ENCODE data around the gene CLDN7. TPM values are rescaled to one million over a fixed set of nuclear protein-coding genes. Genes with fewer than 3 reads are reported as not detected.
"Not testable (repeated sequence)": the region's sequence is repeated elsewhere in the genome, so short reads cannot be mapped to it uniquely, and the experiment has no call there.

CLDN7 gene
- total RNA-seq, 2 donors from 2014 or later = 142 to 149 TPM

DNA sequence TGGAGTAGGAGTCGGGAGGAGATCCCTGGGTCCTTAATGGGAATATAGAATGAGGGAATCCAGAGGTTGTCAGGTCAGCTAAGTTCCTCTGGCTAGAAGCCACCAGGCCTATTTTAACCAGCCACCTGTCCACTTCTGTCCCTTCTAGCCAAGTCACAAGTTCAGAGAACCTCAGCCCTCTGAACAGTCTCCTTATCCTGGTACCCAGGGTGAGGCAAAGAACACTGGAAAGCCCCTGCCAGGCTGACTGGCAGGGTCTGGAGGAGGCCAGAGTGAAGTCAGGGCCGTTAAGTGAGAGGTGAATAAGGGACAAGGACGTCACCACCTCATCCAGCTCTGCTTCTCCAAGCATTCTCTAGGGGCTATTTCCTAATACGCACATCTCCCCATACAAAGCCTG, 13.5 kb downstream of the CLDN7 start:
- peak overlapping the region; percentile 94 for H3K4me3 ChIP-seq (ENCODE audit: low read length)
- Mint-ChIP-seq H3K27me3 (ENCODE audit: insufficient read depth) (no peaks in the 10 kb centered on the region), H3K4me1 (peaks cover 25% of the 10 kb centered on the region), H3K27ac (peak overlapping the region; percentile 81), H3K4me3 (no peak overlapping the region), H3K36me3 (ENCODE audit: low read depth) (peaks cover 25% of the 10 kb centered on the region), H3K9me3 (no peaks in the 10 kb centered on the region)
- H3K9me3 ChIP-seq (ENCODE audit: control insufficient read depth, low read length) = no peaks in the 10 kb centered on the region
- 90 to 98% methylated on average over 2 to 4 of the region's 4 CpGs for WGBS, 2 experiments (ENCODE audit: insufficient coverage in 1 of 2, insufficient read length in 1 of 2)
- DNase-seq = no peak
- no peak overlapping the region for H3K9ac ChIP-seq (ENCODE audit: extremely low read depth, low read length, poor library complexity, severe bottlenecking)
- H3K27me3 ChIP-seq (ENCODE audit: control insufficient read depth, insufficient read depth, low read length, poor library complexity, severe bottlenecking) = no peaks in the 10 kb centered on the region
- TF ChIP-seq, protein P1, sequence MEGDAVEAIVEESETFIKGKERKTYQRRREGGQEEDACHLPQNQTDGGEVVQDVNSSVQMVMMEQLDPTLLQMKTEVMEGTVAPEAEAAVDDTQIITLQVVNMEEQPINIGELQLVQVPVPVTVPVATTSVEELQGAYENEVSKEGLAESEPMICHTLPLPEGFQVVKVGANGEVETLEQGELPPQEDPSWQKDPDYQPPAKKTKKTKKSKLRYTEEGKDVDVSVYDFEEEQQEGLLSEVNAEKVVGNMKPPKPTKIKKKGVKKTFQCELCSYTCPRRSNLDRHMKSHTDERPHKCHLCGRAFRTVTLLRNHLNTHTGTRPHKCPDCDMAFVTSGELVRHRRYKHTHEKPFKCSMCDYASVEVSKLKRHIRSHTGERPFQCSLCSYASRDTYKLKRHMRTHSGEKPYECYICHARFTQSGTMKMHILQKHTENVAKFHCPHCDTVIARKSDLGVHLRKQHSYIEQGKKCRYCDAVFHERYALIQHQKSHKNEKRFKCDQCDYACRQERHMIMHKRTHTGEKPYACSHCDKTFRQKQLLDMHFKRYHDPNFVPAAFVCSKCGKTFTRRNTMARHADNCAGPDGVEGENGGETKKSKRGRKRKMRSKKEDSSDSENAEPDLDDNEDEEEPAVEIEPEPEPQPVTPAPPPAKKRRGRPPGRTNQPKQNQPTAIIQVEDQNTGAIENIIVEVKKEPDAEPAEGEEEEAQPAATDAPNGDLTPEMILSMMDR (conservative IDR thresholded peaks at IDR 0.05) = no peak
- H3K27ac ChIP-seq (ENCODE audit: low read depth, low read length) = no peak overlapping the region
- H3K36me3 ChIP-seq (ENCODE audit: control insufficient read depth, insufficient read depth, low read length) = peaks cover 29% of the 10 kb centered on the region
- H3K4me1 ChIP-seq (ENCODE audit: control insufficient read depth, insufficient read depth, low read length) = no peaks in the 10 kb centered on the region

DNA sequence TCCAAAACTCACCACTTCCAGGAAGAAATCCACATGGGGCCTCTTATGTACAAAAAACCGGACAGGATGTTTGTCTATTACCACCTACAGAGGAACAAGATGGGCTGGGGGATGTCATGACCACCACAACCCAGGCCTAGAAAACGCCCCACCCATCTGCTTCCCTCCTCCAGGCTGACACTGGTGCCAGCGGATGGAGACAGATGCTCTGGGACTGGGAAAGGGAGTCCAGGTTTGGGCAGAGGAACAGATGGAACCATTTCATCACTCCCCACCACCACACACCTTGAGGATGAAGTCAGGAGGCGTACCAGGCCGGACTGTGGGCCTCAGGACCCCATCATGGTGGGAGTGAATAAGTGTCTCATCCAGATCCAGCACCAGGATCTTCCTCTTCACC, 15.5 kb downstream of the CLDN7 start:
- Histone ChIP-seq H3K9me3 (ENCODE audit: control insufficient read depth, low read length) (no peaks in the 10 kb centered on the region), H3K27ac (ENCODE audit: low read depth, low read length) (no peak overlapping the region), H3K4me1 (ENCODE audit: control insufficient read depth, insufficient read depth, low read length) (no peaks in the 10 kb centered on the region), H3K4me3 (ENCODE audit: low read length) (no peak overlapping the region), H3K36me3 (ENCODE audit: control insufficient read depth, insufficient read depth, low read length) (peaks cover 28% of the 10 kb centered on the region), H3K27me3 (ENCODE audit: control insufficient read depth, insufficient read depth, low read length, poor library complexity, severe bottlenecking) (no peaks in the 10 kb centered on the region), H3K9ac (ENCODE audit: extremely low read depth, low read length, poor library complexity, severe bottlenecking) (no peak overlapping the region)
- TF ChIP-seq, protein P1 (conservative IDR thresholded peaks at IDR 0.05) = no peak
- DNase-seq = no peak
- no peaks in the 10 kb centered on the region for H3K9me3 Mint-ChIP-seq
- H3K4me3 Mint-ChIP-seq = no peak overlapping the region
- peaks cover 22% of the 10 kb centered on the region for H3K4me1 Mint-ChIP-seq
- no peaks in the 10 kb centered on the region for H3K27me3 Mint-ChIP-seq (ENCODE audit: insufficient read depth)
- peak overlapping the region; percentile 68 for H3K27ac Mint-ChIP-seq
- H3K36me3 Mint-ChIP-seq (ENCODE audit: low read depth) = peaks cover 26% of the 10 kb centered on the region
- 93 to 100% methylated on average over 1 to 5 of the region's 5 CpGs for WGBS, 2 experiments (ENCODE audit: insufficient coverage in 1 of 2, insufficient read length in 1 of 2)

DNA sequence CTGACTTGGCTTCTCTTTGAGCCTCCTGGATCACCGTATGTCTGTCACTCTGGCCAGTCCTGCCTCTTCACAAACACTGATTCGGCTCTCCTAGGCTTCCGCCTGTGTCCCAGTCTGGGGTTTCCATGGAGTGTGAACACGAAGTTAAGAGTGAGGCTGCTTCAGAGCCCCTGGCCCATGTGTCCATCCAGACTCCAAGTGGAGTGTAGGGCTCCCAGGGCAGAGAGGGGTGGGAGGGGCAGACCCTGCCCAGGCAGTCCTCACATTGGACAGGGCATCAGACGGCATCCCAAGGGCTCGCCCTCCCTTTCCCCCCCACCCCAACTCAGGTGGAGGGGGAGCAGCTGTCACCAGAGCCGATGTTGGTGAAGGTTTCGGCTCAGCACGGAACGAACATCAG, 18.4 kb downstream of the CLDN7 start:
- WGBS, 2 experiments (ENCODE audit: insufficient coverage in 1 of 2, insufficient read length in 1 of 2) = 92 to 95% methylated on average over 2 to 10 of the region's 10 CpGs
- peak; percentile 52 for DNase-seq
- H3K27ac Mint-ChIP-seq; H3K4me1 ChIP-seq (ENCODE audit: control insufficient read depth, insufficient read depth, low read length); H3K27ac ChIP-seq (ENCODE audit: low read depth, low read length); H3K9ac ChIP-seq (ENCODE audit: extremely low read depth, low read length, poor library complexity, severe bottlenecking); H3K4me3 ChIP-seq (ENCODE audit: low read length); H3K9me3 Mint-ChIP-seq; H3K27me3 Mint-ChIP-seq (ENCODE audit: insufficient read depth); H3K9me3 ChIP-seq (ENCODE audit: control insufficient read depth, low read length); H3K27me3 ChIP-seq (ENCODE audit: control insufficient read depth, insufficient read depth, low read length, poor library complexity, severe bottlenecking): not testable (repeated sequence)
- Mint-ChIP-seq H3K4me1 (peaks cover 22% of the 10 kb centered on the region), H3K4me3 (peak overlapping the region; percentile 100), H3K36me3 (ENCODE audit: low read depth) (peaks cover 36% of the 10 kb centered on the region)
- H3K36me3 ChIP-seq (ENCODE audit: control insufficient read depth, insufficient read depth, low read length) = peaks cover 34% of the 10 kb centered on the region

DNA sequence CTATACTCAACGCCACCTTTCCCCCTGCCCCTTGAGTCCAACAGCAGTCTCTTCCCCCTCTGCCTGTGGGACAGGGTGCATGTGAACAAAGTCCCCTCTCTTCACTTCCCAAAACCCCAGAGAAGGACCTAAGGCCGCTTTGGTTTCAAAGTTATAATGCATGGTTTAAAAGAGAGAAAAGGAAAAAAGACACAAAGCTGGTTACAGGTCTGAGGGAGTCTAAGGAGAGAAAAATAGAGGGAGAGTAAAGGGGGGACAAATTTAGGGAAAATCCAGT, 18.9 kb downstream of the CLDN7 start:
- WGBS, 2 experiments (ENCODE audit: insufficient coverage in 1 of 2, insufficient read length in 1 of 2) = 58% methylated on average over 2 of the region's 2 CpGs; no CpG with 5 or more reads in 1 of the 2 experiments
- H3K27ac Mint-ChIP-seq = peak overlapping the region; percentile 88
- H3K4me1 Mint-ChIP-seq = peaks cover 20% of the 10 kb centered on the region
- peak overlapping the region; percentile 100 for H3K4me3 Mint-ChIP-seq
- no peaks in the 10 kb centered on the region for H3K9me3 Mint-ChIP-seq
- H3K9ac ChIP-seq (ENCODE audit: extremely low read depth, low read length, poor library complexity, severe bottlenecking) = peak overlapping the region; percentile 41
- H3K9me3 ChIP-seq (ENCODE audit: control insufficient read depth, low read length) = no peaks in the 10 kb centered on the region
- TF ChIP-seq, protein P1 (conservative IDR thresholded peaks at IDR 0.05) = no peak
- peak overlapping the region; percentile 35 for H3K27ac ChIP-seq (ENCODE audit: low read depth, low read length)
- DNase-seq = no peak
- no peaks in the 10 kb centered on the region for H3K4me1 ChIP-seq (ENCODE audit: control insufficient read depth, insufficient read depth, low read length)
- peak overlapping the region; percentile 89 for H3K4me3 ChIP-seq (ENCODE audit: low read length)
- peaks cover 34% of the 10 kb centered on the region for H3K36me3 Mint-ChIP-seq (ENCODE audit: low read depth)
- H3K27me3 ChIP-seq (ENCODE audit: control insufficient read depth, insufficient read depth, low read length, poor library complexity, severe bottlenecking) = no peaks in the 10 kb centered on the region
- peaks cover 34% of the 10 kb centered on the region for H3K36me3 ChIP-seq (ENCODE audit: control insufficient read depth, insufficient read depth, low read length)
- no peaks in the 10 kb centered on the region for H3K27me3 Mint-ChIP-seq (ENCODE audit: insufficient read depth)
